ENCODE data around the gene SERGEF.

SERGEF gene

DNA sequence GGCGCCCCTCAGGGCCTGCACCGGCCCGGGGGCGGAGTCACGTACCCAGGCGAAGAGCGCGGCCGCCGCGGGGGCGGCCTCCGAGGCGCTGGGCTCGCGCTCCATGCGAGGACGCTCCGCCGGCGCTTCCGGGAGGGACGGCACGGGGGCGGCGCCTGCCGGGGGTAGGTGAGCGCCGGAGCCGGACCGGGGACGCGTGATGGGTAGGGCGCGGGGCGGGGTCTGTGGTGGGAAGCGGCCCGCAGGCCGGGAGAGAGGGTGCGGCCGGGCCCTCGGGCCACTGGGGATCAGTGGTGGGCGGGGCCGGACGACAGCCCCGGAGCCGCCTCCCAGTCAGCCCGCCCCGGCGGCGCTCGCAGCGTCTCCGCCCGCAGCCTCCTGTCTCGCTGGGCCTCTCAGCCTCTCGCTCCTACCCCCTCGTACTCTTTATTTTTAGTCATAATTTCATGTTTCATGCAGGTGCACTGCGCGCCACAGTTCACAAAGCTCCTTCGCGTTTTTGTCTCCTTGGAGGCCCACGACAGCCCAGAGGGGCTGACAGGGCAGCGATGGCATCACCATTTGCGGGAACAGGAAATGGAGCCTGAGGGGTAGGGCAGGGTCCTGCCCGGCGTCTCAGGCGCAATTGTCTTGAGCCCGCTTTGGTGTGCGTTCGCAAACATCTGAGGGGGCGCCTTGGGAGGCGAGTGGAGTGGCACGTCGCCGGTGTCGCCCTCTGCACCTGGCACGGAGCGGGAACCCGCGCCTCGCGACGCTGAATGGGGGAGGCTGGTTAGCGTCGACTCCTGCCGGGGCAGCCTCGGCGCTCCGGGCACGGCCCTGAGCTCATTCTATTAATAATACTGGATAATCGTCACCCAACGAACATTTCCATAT lies at the start of gene SERGEF:
TSS of gene SERGEF (minus strand) at position 142 of the 876 bp plus-strand sequence. CDS start at position 105, 37 bp downstream.
- no peak for FAIRE-seq

DNA sequence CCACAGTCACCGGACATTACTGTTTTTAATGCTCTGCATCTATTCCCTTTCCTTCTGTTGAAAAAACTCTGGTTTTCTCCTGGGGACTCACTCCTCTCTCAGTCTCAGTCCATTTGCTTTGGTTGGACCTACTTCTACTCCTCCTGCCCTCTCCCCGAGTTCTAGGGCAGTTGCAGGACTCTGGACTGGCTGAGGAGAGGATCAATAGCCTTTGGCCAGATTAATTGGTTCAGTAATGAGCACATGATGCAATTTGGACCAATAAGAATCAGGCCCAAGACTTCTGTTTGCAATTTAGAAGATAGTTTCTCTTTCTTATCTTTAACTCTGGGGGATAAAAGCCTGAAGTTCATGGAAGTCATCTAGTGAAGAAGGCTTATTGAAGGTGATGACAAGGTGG lies 48.5 kb upstream of the SERGEF start:
- no peak for FAIRE-seq

DNA sequence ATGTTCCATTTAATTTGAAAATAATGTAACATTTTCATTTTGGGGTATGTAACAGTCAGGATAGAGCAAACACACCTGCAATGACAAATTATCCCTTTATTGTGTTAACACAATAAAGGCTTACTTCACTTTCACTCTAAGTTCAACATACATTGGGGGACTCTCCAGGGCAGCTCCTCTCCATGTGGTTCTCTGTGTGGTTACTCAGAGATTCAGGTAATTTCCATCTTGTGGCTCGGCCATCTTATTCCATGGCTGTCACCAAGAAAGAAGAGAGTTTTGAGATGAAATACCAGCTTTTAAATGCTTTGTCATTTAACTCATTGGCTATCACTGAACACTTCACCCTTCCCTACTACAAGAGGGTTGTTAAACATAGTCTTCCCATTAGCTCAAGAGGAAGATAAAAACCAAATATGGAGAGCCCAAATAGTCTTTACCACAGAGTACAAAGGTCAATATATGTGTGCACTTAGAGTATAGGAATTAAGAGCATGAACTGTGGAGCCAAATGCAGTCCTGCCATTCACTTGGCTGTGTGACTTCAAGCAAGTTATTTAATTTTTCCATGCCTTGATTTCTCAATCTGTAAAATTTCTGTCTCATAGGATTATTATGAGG lies 43.8 kb upstream of the SERGEF start:
- no peak for FAIRE-seq

- FAIRE-seq = no peak
Observed at GRCh38 chr11:18054511-18055103, 41.8 kb upstream of the SERGEF start.

DNA sequence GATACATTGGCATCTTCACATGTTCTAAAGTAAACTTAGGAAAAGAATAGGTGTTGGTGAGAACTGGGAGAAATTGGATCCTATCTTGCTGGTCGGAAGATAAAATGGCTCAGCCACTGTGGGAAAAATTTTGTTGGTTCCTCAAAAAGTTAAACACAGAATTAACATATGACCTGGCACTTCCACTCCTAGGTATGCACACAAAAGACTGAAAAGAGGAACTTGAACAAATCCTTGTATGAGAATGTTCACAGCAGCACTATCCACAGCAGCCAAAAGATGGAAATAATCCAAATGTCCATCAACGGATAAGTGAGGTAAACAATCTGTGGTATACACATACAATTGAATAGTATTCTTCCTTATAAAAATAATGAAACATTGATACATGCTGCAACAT lies 38.0 kb upstream of the SERGEF start:
- no peak for FAIRE-seq

- no peak for FAIRE-seq
Observed at GRCh38 chr11:18046116-18046777, 33.4 kb upstream of the SERGEF start, which contains the start of gene TPH1. Gene TPH1, minus strand, starts transcription at chr11:18046269. Its CDS starts 5,507 bp downstream, at chr11:18040762.

GRCh38 chr11:18036456-18036855 lies 23.6 kb upstream of the SERGEF start:
- no peak for FAIRE-seq

DNA sequence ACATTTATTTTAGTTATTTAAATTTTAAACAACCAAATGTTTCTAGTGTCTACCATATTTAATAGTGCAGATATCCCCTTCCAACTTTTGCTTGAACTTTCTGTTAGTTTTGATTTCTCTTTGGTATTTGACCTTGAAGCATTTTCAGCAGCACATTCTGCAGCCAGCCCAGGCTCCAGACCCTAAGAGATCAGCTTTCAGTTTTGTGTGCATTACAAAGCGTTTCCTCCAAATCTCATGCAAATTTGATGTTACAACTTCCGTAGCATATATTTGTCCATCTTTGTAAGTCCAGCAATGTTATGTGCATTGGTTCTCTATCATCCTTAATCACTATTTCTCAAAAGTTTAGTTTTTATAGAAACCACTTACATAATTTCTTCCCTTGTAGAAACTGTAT lies 14.6 kb upstream of the SERGEF start:
- no peak for FAIRE-seq

- FAIRE-seq = no peak
Observed at GRCh38 chr11:18022419-18022818, 9.6 kb upstream of the SERGEF start.

GRCh38 chr11:18019650-18020049 lies 6.8 kb upstream of the SERGEF start:
- FAIRE-seq = no peak

DNA sequence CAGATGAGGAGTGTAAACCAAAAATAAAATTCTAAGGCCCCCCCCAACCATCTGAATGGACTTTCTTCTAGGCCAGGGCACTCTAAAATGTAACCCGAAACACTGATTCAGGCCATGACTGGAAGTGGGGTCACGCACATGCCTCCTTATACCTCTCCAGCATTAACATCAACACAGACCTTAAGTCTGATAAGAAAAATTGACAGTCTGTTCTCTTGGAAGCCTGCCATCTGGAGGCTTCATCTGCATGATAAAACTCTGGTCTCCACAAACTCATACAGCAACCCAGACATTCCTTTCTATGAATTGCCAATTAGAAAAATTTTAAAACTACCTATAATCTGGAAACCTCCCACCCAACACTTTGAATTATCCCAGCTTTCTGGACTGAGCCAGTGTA lies 3.9 kb upstream of the SERGEF start:
- no peak for FAIRE-seq

GRCh38 chr11:18014876-18015275 lies 2.0 kb upstream of the SERGEF start:
- no peak for FAIRE-seq

DNA sequence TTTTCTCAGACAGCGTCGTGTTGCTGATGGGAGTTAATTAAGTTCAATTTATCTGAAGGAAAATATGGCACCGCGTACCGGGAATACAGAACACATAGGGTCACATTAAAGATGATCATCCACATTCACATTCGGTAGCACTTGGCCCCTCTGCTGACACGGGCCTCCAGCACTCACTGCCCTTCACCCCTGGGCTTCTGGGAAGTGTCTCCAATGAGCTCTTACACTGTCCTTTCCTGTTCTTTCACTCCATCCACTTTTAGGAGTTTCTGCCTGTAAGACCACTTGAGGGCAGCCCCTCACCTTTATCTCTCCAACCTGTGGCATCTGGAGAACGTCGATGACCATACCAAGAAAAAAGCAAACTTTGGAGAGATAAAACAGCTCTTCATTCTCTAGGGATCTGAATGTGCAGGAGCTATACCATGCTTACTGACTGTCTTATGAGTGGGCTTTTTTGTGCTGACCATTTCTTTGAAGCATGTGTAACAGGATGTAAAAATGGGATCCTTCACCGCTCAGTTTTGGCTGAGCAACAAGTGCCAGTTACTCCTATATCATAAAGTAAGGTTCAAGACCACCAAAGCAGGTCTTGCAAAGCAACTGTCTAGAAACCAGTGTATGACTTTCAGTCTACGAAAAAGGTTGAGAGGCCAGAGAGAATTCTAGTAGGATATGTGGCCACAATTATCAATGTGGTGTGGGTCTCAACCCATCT lies 1.1 kb upstream of the SERGEF start:
- FAIRE-seq = no peak

DNA sequence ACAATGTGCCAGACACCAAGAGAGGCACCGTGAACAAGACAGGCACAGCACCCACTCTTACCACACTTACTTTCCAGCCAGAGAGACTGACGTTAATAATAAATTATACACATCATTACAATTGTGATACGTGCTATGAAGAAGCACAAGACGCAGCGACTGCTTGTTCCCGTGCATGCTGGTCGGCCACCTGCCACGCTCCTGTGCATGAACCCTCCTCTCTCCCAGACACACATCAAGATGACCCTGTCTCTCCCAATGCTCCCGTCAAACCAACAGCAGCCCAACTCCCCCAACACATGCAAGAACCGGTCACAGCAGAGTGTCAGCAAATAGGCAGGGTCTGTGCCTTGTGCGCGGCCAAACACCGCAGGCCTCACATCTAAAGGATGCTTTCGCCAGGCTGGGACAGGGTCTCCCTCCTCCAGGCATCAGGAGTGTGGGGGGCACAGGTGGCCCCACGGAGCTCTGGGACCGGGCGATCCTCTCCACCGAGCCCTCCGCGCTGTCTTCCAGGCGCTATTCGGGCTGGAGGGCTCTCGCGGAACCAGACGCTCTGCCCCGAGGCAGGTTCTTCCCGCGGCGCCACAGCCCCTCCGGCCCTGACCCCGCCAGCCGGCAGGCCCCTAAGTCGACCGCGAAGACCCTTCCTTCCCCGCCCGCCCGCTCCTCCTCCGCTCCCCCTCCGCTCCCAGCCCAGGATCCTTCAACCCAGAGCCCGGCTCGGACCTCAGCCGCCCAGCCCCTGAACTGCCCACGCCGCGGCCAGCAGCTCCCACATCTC lies 533 bp downstream of the SERGEF start:
- no peak for FAIRE-seq

- no peak for FAIRE-seq
Observed at GRCh38 chr11:18011633-18012032, 1.2 kb downstream of the SERGEF start.

DNA sequence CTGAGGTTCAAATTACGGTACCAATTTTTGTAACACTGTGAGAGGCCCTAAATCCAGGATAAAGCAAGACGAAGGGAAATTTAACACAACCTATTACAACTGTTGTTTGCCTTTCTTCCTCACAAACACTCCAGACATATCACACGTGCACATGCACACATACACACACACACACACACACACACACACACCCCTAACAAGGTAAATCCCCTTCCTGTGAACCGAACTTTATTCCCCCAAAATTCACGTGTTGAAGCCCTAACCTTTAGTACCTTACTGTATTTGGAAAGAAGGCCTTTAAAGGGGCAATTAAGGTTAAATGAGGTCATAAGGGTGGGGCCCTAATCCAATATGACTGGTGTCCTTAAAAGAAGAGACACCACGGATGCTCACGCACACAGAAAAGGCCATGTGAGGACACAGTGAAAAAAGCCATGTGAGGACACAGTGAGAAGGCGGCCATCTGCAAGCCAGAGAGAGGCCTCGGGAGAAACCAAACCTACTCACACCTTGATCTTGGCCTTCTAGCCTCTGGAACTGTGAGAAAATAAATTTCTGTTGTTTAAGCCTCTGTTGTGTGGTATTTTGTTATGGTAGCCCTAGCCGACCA lies 1.8 kb downstream of the SERGEF start:
- FAIRE-seq = no peak

GRCh38 chr11:18010121-18010670 lies 2.7 kb downstream of the SERGEF start:
- no peak for FAIRE-seq

GRCh38 chr11:18005376-18006129 lies 7.3 kb downstream of the SERGEF start:
- FAIRE-seq = no peak

GRCh38 chr11:18001191-18001590 lies 11.7 kb downstream of the SERGEF start:
- FAIRE-seq = no peak

DNA sequence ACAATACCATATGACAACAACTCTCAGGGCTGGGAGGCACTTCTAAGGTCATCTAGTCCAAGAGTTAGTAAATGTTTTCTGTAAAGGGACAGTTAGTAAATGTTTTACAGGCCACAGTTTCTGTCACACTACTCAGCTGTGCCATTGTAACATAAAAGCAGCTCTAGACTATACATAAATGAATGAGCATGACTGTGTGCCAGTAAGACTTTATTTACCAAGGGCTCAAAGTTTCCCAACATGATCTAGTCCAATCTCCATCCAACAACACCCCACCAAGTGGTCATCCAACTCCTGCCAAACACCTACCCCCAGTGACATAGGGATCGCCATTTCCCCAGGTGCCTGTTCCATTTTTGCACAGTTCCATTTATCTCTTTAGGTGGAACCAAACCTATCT lies 12.1 kb downstream of the SERGEF start:
- FAIRE-seq = no peak

All from endometrium (tissue), 2 donors.